Smooth muscle cell (in vitro differentiated cells): ENCODE data around the gene SIPA1L3. TPM values are rescaled to one million over a fixed set of nuclear protein-coding genes. Genes with fewer than 3 reads are reported as not detected.

Source experiments
- DNase-seq: peaks from one replicate; lab custom pipeline; 2025; ENCODE audit not compliant: unreplicated experiment; lab: John Stamatoyannopoulos, UW
- H2AFZ ChIP-seq: fragments of 200-600 bp; sonication (generic); 2 replicates; pipeline ENCODE4 v1.6.0; 2016; ENCODE audit warnings: antibody characterized with exemption, low read depth, mild to moderate bottlenecking
- H3F3A ChIP-seq: fragments of 200-600 bp; sonication (generic); 2 replicates; pipeline ENCODE4 v1.6.0; 2017; ENCODE audit warnings: antibody characterized with exemption, low read depth
- H3K27ac ChIP-seq: fragments of 200-600 bp; sonication (generic); 2 replicates; pipeline ENCODE4 v1.5.1; 2016; ENCODE audit warnings: low read depth, mild to moderate bottlenecking
- H3K27me3 ChIP-seq: fragments of 200-600 bp; sonication (generic); 2 replicates; pipeline ENCODE4 v1.6.1; 2016; ENCODE audit warnings: low read depth, mild to moderate bottlenecking
- H3K36me3 ChIP-seq: fragments of 200-600 bp; sonication (generic); 2 replicates; pipeline ENCODE4 v1.5.1; 2016; ENCODE audit warnings: low read depth
- H3K4me1 ChIP-seq: fragments of 200-600 bp; sonication (generic); 2 replicates; pipeline ENCODE4 v1.5.1; 2016; ENCODE audit warnings: low read depth
- H3K4me2 ChIP-seq: fragments of 200-600 bp; sonication (generic); 2 replicates; pipeline ENCODE4 v1.6.0; 2016; ENCODE audit warnings: mild to moderate bottlenecking
- H3K4me3 ChIP-seq: fragments of 200-600 bp; sonication (generic); 2 replicates; pipeline ENCODE4 v1.5.1; 2016; ENCODE audit warnings: mild to moderate bottlenecking
- H3K79me2 ChIP-seq: fragments of 200-600 bp; sonication (generic); 2 replicates; pipeline ENCODE4 v1.6.0; 2016; ENCODE audit warnings: low read depth, mild to moderate bottlenecking
- H3K9ac ChIP-seq: fragments of 200-600 bp; sonication (generic); 2 replicates; pipeline ENCODE4 v1.6.0; 2016; ENCODE audit warnings: low read depth
- H3K9me3 ChIP-seq: fragments of 200-600 bp; sonication (generic); replicated peaks from 2 replicates; pipeline ENCODE4 v1.5.1; 2016; ENCODE audit warnings: low read depth
- H4K20me1 ChIP-seq: fragments of 200-600 bp; sonication (generic); 2 replicates; pipeline ENCODE4 v1.6.0; 2016; ENCODE audit warnings: low read depth
- CTCF ChIP-seq: fragments of 200-600 bp; sonication (generic); IDR thresholded peaks from 2 replicates; pipeline ENCODE4 v1.5.1; 2017; ENCODE audit warnings: borderline replicate concordance, mild to moderate bottlenecking, antibody characterized with exemption; ENCODE audit not compliant: insufficient read depth, poor library complexity, severe bottlenecking
- WGBS: methylation state at CpG from one replicate; pipeline ENCODE4 v1.1.7; 2016; ENCODE audit warnings: low lambda C conversion rate; 5-methylcytosine and 5-hydroxymethylcytosine counted together
- polyA plus RNA-seq: library from polyadenylated mRNA; unstranded; fragments of >200 nt; fragmentation: Nextera tagmentation; extraction: Ambion mirVana; gene quantifications from 2 replicates; pipeline ENCODE4 v1.2.1, GENCODE V29; 2016
- total RNA-seq: library from RNA; depleted of rRNA; stranded (reverse); fragments of >200 nt; gene quantifications from 2 replicates; pipeline ENCODE4 v1.2.3, GENCODE V29; 2014

The SIPA1L3 gene
- total and polyA plus RNA-seq, 2 experiments from 2014 or later, result 6.5 to 7.6 TPM

DNA sequence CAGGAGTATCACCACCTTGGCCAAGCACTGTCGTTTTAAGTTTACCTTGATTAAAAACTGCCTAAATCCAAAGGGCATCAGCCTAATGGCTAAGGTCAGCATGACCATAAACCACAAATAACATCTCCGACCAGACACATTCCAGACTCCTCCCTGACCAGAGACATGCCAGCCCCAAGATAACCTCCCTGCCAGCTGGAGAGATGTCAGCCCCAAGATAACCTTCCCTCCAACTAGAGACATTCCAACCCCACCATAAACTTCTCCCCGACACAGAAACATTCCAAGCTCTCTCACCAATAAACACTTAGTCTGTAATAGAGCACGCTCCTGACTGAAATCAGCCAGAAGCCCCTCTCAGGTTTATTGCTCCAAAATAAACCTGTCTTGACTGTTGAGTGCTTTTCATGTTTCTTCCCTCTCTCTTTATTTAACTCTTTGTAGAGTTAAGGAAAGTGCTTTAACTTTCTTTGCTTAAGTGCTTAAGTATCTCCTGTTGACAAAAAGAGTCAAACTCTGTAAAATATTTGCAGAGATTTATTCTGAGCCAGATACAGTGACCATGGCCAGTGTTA is 37.2 kb upstream of the SIPA1L3 start:
- Histone ChIP-seq H3K9me3 (no peaks in the 10 kb centered on the region), H3K36me3 (no peaks in the 10 kb centered on the region), H3K27ac (no peak overlapping the region), H3K4me2 (no peak overlapping the region), H3F3A (no peaks in the 10 kb centered on the region), H2AFZ (no peak overlapping the region), H3K4me1 (no peaks in the 10 kb centered on the region), H3K27me3 (no peaks in the 10 kb centered on the region), H3K79me2 (no peaks in the 10 kb centered on the region), H4K20me1 (no peaks in the 10 kb centered on the region), H3K4me3 (no peak overlapping the region), H3K9ac (no peak overlapping the region)
- DNase-seq, result no peak
- no peak for TF ChIP-seq CTCF
- 75% methylated on average over 4 of the region's 4 CpGs for WGBS

GRCh38 chr19:37872383-37872782 is 34.6 kb upstream of the SIPA1L3 start:
- 83% methylated on average over 5 of the region's 5 CpGs for WGBS
- no peak for TF ChIP-seq CTCF
- DNase-seq, result no peak

GRCh38 chr19:37874784-37875183 is 32.2 kb upstream of the SIPA1L3 start:
- no peak overlapping the region for H2AFZ ChIP-seq
- H3K79me2 ChIP-seq, result no peaks in the 10 kb centered on the region
- no peaks in the 10 kb centered on the region for H3K36me3 ChIP-seq
- H3K4me1 ChIP-seq, result no peaks in the 10 kb centered on the region
- 36% methylated on average over 3 of the region's 3 CpGs for WGBS
- H3K9ac ChIP-seq, result no peak overlapping the region
- no peak overlapping the region for H3K27ac ChIP-seq
- H3K9me3 ChIP-seq, result no peaks in the 10 kb centered on the region
- H4K20me1 ChIP-seq, result no peaks in the 10 kb centered on the region
- no peak overlapping the region for H3K4me3 ChIP-seq
- H3K4me2 ChIP-seq, result no peak overlapping the region
- no peaks in the 10 kb centered on the region for H3F3A ChIP-seq
- TF ChIP-seq CTCF, result no peak
- H3K27me3 ChIP-seq, result no peaks in the 10 kb centered on the region
- no peak for DNase-seq

More at GRCh38 chr19:37872383-37872782, 34.6 kb upstream of the SIPA1L3 start:
- no peak overlapping the region for H3K27ac ChIP-seq
- H3K9ac ChIP-seq, result no peak overlapping the region
- H3K79me2 ChIP-seq, result no peaks in the 10 kb centered on the region
- H3K4me1 ChIP-seq, result no peaks in the 10 kb centered on the region
- no peaks in the 10 kb centered on the region for H3F3A ChIP-seq
- H4K20me1 ChIP-seq, result no peaks in the 10 kb centered on the region
- no peaks in the 10 kb centered on the region for H3K27me3 ChIP-seq
- H3K4me2 ChIP-seq, result no peak overlapping the region
- no peaks in the 10 kb centered on the region for H3K36me3 ChIP-seq
- no peak overlapping the region for H2AFZ ChIP-seq
- no peaks in the 10 kb centered on the region for H3K9me3 ChIP-seq
- H3K4me3 ChIP-seq, result no peak overlapping the region

DNA sequence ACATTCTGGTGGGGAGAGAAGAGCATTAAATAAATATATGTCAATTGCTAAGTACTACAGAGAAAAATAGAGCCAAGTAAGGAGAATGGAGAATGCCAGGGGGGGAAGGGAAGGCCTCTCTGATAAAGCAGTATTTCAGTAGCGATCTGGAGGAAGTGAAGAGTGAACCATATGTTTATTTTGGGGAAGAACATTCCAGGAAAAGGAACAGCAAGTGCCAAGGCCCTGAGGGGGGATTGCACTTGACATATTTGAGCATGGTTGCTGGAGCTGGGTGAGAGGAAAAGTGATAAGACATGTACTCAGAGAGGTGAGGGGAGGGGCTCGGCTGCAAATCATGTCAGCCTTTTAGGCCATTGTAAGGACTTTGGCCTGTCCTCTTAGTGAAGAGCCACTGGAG is 31.0 kb upstream of the SIPA1L3 start:
- no peak for TF ChIP-seq CTCF
- H3K4me2 ChIP-seq, result no peak overlapping the region
- WGBS, result 90% methylated on average over 2 of the region's 2 CpGs
- H3F3A ChIP-seq, result no peaks in the 10 kb centered on the region
- H3K36me3 ChIP-seq, result no peaks in the 10 kb centered on the region
- H4K20me1 ChIP-seq, result no peaks in the 10 kb centered on the region
- H3K9ac ChIP-seq, result no peak overlapping the region
- no peaks in the 10 kb centered on the region for H3K27me3 ChIP-seq
- no peak overlapping the region for H2AFZ ChIP-seq
- H3K79me2 ChIP-seq, result no peaks in the 10 kb centered on the region
- DNase-seq, result no peak
- H3K9me3 ChIP-seq, result no peaks in the 10 kb centered on the region
- H3K4me1 ChIP-seq, result no peaks in the 10 kb centered on the region
- H3K27ac ChIP-seq, result no peak overlapping the region
- no peak overlapping the region for H3K4me3 ChIP-seq
